ENCODE results near the gene SBK2. TPM values are rescaled to one million over a fixed set of nuclear protein-coding genes. Genes with fewer than 3 reads are reported as not detected.

Gene SBK2
- total and polyA plus RNA-seq, 9 of the 15 experiments (the other 6 are each of a cell fraction or from before 2014, with no cell fraction given), result not detected

GRCh38 chr19:55552620-55553019 lies 15.7 kb upstream of the SBK2 start:
- no peak overlapping the region for H3K4me3 ChIP-seq
- H3K79me2 ChIP-seq (ENCODE audit: control insufficient read depth, insufficient read depth, low read length), result no peaks in the 10 kb centered on the region
- ChIA-PET POLR2A (interaction anchor here (0.7 to 1.0 kb wide), 2 partner anchors 23 to 1776 kb away, joined by 3 read pairs; no protein-coding TSS in a partner anchor), CTCF (ENCODE audit: low intra/inter-chr PET ratio) (no interaction called here)
- no peaks in the 10 kb centered on the region for H3K9me3 ChIP-seq (replicated peaks; ENCODE audit: control insufficient read depth, insufficient read depth, low read depth, low read length)
- H2AFZ ChIP-seq (ENCODE audit: low read depth, low read length), result no peak overlapping the region
- intact Hi-C loops (cut with micrococcal nuclease) (no loop called here), in situ Hi-C loops (cut with MboI) (no loop called here)
- WGBS (ENCODE audit: insufficient coverage, low coverage, missing lambda C conversion rate), result 10% methylated on average over 13 of the region's 13 CpGs
- no peak overlapping the region for H3K9ac ChIP-seq (ENCODE audit: insufficient read depth in 1 of 2, low read depth in 2 of 2, low read length in 2 of 2)
- no peaks in the 10 kb centered on the region for H3K9me1 ChIP-seq (ENCODE audit: control insufficient read depth, insufficient read depth, low read length)
- H3K4me1 ChIP-seq (replicated peaks in 1 of 2; ENCODE audit: control insufficient read depth in 2 of 2, insufficient read depth in 2 of 2, low read length in 2 of 2), result peaks cover 8 to 12% of the 10 kb centered on the region in 2 experiments; a peak in 4 of 5 replicates
- no peak for TF ChIP-seq BRF1 (IDR thresholded peaks at IDR 0.05; ENCODE audit: borderline replicate concordance, extremely low read depth, insufficient read length)
- 0 out of 4 replicates have a peak, but pooled peaks of 1 of the 2 experiments have one; percentile 14 for TF ChIP-seq KDM1A (IDR thresholded peaks at IDR 0.05)
- H3K36me3 ChIP-seq (ENCODE audit: control insufficient read depth, insufficient read depth, low read length), result no peaks in the 10 kb centered on the region
- H3K4me2 ChIP-seq (ENCODE audit: insufficient read depth, low read length), result no peak overlapping the region
- DNase-seq (ENCODE audit: extremely low read depth in 1 of 4, low spot score in 3 of 4) (no peak), FAIRE-seq (no peak), ATAC-seq (no peak)
- no peak overlapping the region for H3K27ac ChIP-seq (ENCODE audit: extremely low read depth, low read depth, low read length)
- no peaks in the 10 kb centered on the region for H4K20me1 ChIP-seq (replicated peaks; ENCODE audit: control insufficient read depth, insufficient read depth, low read length)
- peaks cover 3 to 11% of the 10 kb centered on the region in 2 experiments; a peak in 3 of 5 replicates for H3K27me3 ChIP-seq (ENCODE audit: control insufficient read depth in 2 of 2, insufficient read depth in 2 of 2, low read length in 2 of 2)
- no TSS peak for BruUV-seq (replicated peaks)

- POLR2A ChIA-PET, result interaction anchor here (0.8 kb wide), 1 partner anchor 28 kb away, joined by 3 read pairs; no protein-coding TSS in a partner anchor
- H3K9me3 ChIP-seq (replicated peaks; ENCODE audit: control insufficient read depth, insufficient read depth, low read depth, low read length), result no peaks in the 10 kb centered on the region
- TF ChIP-seq ZNF3 (CRISPR knock-in tag; IDR thresholded peaks at IDR 0.05) (no peak), TOE1 (IDR thresholded peaks at IDR 0.05; ENCODE audit: borderline replicate concordance) (no peak), TOE1 (CRISPR knock-in tag; IDR thresholded peaks at IDR 0.05; ENCODE audit: borderline replicate concordance, low read depth) (no peak), FOS (IDR thresholded peaks at IDR 0.05; ENCODE audit: extremely low read depth, insufficient read length) (no peak), RBM17 (IDR thresholded peaks at IDR 0.05; ENCODE audit: borderline replicate concordance, low read depth, low read length) (no peak), ZNF444 (CRISPR knock-in tag; IDR thresholded peaks at IDR 0.05) (no peak), MEF2D (tag; conservative IDR thresholded peaks at IDR 0.05; ENCODE audit: low read depth) (no peak), ZNF121 (CRISPR knock-in tag; conservative IDR thresholded peaks at IDR 0.05) (no peak), ARID4B (CRISPR knock-in tag; IDR thresholded peaks at IDR 0.05) (no peak), GABPA (tag; conservative IDR thresholded peaks at IDR 0.05; ENCODE audit: low read depth) (no peak), IRF2 (CRISPR knock-in tag; IDR thresholded peaks at IDR 0.05) (no peak)
Observed at GRCh38 chr19:55552206-55552605, 15.3 kb upstream of the SBK2 start.

More at GRCh38 chr19:55552206-55552605, 15.3 kb upstream of the SBK2 start:
- no TSS peak for BruUV-seq (replicated peaks)
- Histone ChIP-seq H3K36me3 (ENCODE audit: control insufficient read depth, insufficient read depth, low read length) (no peaks in the 10 kb centered on the region), H4K20me1 (replicated peaks; ENCODE audit: control insufficient read depth, insufficient read depth, low read length) (no peaks in the 10 kb centered on the region), H3K4me2 (ENCODE audit: insufficient read depth, low read length) (no peak overlapping the region), H3K4me3 (no peak overlapping the region), H3K27ac (ENCODE audit: extremely low read depth, low read depth, low read length) (no peak overlapping the region), H3K9me1 (ENCODE audit: control insufficient read depth, insufficient read depth, low read length) (no peaks in the 10 kb centered on the region), H3K27me3 (ENCODE audit: control insufficient read depth in 2 of 2, insufficient read depth in 2 of 2, low read length in 2 of 2) (peaks cover under 1 to 8% of the 10 kb centered on the region in 2 experiments; a peak in 3 of 5 replicates), H3K79me2 (ENCODE audit: control insufficient read depth, insufficient read depth, low read length) (no peaks in the 10 kb centered on the region), H2AFZ (ENCODE audit: low read depth, low read length) (no peak overlapping the region), H3K9ac (ENCODE audit: insufficient read depth in 1 of 2, low read depth in 2 of 2, low read length in 2 of 2) (no peak overlapping the region), H3K4me1 (replicated peaks in 1 of 2; ENCODE audit: control insufficient read depth in 2 of 2, insufficient read depth in 2 of 2, low read length in 2 of 2) (peaks cover 13 to 17% of the 10 kb centered on the region in 2 experiments)
- 39% methylated on average over 5 of the region's 5 CpGs for WGBS (ENCODE audit: insufficient coverage, low coverage, missing lambda C conversion rate)
- intact Hi-C loops (cut with micrococcal nuclease) (no loop called here), in situ Hi-C loops (cut with MboI) (no loop called here)
- DNase-seq (ENCODE audit: extremely low read depth in 1 of 4, low spot score in 3 of 4) (no peak), ATAC-seq (no peak), FAIRE-seq (no peak)
- CTCF ChIA-PET (ENCODE audit: low intra/inter-chr PET ratio), result no interaction called here
